GM12891 (cell line): ENCODE measurements around the gene SPRYD7.

Source experiments
- POLR2A ChIP-seq: IDR thresholded peaks from 2 replicates; pipeline ENCODE4 v1.6.1; 2011; ENCODE audit warnings: low read depth, low read length, control low read depth
- POLR2AphosphoS5 ChIP-seq: IDR thresholded peaks from 2 replicates; pipeline ENCODE4 v1.6.1; 2011; ENCODE audit warnings: low read depth, low read length, control low read depth

- no peak for TF ChIP-seq POLR2AphosphoS5
- TF ChIP-seq POLR2A, result no peak
Measured at GRCh38 chr13:49893591-49893990, 42.5 kb downstream of the SPRYD7 start.
